Hematopoietic multipotent progenitor cell (in vitro differentiated cells): ENCODE data around the gene CHRNA4. TPM values are rescaled to one million over a fixed set of nuclear protein-coding genes. Genes with fewer than 3 reads are reported as not detected.

ENCODE experiments used
- DNase-seq, 3 donors: peaks; one replicate each; pipeline ENCODE4 v3.0.0-alpha.2; 2011 to 2015; ENCODE audit warnings: low read depth in 2 of 3, low spot score in 2 of 3
- total RNA-seq: library from RNA; depleted of rRNA; stranded (reverse); fragments of >200 nt; gene quantifications from one replicate; pipeline ENCODE4 v1.2.3, GENCODE V29; 2012

CHRNA4 gene
- total RNA-seq, 1 donor, result not detected

GRCh38 chr20:63365601-63366389 lies 4.6 kb upstream of the CHRNA4 start:
- no peak for DNase-seq

- DNase-seq, result no peak
These were observed 3.8 kb upstream of the CHRNA4 start for GRCh38 chr20:63364801-63365585.

DNA sequence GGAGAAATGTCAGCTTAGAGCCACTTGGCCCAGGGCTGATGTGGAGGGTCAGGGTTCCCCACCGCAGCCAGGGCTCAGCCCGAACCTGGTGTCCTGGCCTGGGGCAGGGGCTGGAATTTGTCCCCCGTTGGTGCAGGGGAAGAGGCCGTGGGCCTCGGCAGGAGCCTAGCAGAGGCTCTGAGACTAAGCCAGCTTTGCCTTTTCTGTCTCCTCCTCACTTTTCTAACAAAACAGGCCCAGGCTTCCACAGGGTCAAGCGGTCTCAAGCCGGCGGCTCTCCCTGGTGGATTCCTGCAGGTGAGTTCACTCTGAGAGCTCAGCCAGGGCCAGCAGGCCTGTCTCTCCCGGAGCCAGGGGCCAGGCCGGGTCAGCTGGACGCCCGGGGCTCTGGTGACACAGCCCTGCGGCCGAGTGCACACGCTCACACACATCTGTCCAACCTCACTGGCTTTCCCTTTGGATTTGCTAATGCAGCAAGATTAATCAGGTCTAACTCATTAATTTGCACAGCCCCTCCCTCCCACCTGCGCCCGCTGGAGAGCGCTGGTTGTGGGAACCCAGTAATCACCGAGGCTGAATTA lies 2.9 kb upstream of the CHRNA4 start:
- DNase-seq, result no peak

DNA sequence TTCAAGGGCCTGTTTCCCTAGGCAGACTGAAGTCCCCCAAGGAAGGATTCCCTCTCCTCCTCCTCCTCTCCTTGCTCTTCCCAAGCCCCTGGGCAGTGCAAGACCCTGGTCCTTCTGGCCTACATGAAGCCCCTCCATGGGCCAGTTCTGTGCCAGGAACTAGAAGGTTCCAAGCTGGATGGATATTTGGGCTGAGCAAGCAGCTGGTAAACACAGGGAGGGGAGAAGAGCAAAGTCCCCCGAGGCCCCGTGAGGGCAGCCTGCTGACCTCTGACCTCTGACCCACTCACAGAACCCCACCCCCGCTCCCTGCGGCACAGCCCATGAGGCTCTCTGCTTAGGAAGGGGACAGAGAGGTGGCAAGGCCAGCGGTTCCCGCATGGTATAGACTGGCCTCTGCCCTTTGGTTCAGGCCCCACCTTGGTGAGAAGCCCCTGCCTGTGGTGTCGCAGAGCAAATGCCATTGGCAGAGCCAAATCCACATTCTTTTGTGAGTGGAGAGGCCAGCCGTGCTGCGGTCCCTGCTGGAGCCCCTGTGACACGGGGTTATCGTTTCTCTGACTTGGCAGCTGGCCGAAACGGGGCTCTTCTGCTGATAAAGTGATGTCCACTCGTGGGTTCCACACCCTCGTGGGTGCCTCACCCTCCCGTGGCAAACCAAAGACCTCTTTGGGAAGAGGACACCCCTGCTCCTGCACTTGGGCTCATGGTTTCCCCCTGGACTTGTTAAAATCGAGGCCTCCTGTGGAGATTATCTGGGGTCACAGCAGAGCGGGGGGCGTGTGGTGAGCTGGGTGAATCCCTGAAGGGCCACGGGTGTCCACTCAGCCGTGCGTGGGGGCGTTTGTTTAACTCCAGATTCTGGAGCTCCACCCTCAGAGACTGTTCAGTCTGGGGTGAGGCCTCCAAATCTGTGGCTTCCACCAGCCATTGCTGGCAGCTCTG lies 2.1 kb upstream of the CHRNA4 start:
- DNase-seq, result no peak

- no peak for DNase-seq
These were observed 1.4 kb upstream of the CHRNA4 start for GRCh38 chr20:63362436-63363009.

GRCh38 chr20:63361519-63362435 lies 628 bp upstream of the CHRNA4 start:
- DNase-seq, result no peak

GRCh38 chr20:63359937-63360849 lies 956 bp downstream of the CHRNA4 start:
- DNase-seq, result no peak

GRCh38 chr20:63359164-63359934 lies 1.8 kb downstream of the CHRNA4 start:
- no peak for DNase-seq

- DNase-seq, result no peak
These were observed 2.9 kb downstream of the CHRNA4 start for GRCh38 chr20:63357921-63358905.

DNA sequence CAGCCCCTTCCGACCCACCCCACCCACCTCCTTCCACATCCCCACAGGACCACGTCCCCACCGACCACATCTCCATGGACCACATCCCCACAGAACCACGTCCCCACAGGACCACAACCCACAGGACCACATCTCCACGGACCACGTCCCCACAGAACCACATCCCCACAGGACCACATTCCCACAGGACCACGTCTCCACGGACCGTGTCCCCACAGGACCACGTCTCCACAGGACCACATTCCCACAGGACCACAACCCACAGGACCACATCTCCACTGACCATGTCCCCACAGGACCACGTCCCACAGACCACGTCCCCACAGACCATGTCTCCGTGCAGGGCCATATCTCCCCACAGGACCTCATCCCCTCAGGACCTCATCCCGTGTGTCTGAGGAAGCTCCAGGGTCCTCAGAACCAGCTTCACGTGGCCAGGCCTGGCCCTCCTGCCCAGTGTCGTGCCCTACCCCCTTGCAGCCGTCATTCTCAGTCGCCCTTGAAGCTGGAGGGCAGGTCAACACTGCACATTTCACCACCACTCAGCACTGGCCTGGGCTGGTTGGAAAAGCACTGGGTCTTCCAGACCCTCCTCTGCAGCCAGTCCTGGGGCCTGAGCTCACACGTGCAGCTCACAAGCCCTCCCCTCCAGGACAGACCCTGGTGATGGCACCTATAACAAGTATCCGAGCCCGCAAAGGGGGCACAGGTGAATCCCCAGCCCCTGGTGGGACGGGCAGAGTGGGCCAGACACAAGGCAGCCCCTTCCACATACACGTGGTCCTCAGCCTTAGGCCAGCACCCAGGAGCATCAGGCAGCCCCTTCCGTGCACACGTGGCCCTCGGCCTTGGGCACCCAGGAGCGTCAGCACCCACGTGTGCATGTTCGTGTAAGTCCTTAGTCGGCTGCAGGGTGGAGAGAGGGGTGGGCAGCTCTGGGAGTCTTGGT lies 3.9 kb downstream of the CHRNA4 start:
- DNase-seq, result no peak

DNA sequence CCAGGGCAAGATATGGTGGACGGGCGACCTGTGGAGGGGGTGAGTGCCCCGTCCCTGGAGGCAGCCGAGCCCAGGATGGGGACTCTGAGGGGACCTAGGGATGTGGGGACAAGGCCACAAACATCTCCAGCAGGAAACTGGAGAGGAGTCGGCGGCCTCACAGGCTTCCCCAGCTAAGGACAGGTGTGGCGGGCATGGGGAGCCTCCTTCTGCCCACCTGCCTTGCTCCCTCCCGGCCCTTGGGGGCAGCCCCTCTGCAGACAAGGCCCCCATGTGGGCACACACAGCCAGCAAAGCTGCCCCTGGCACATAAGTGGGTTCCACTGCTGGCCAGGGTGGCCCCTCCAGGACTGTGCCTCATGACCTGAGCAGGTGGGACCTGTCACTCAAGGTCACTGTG lies 4.6 kb downstream of the CHRNA4 start:
- DNase-seq, result no peak

GRCh38 chr20:63355781-63356295 lies 5.3 kb downstream of the CHRNA4 start:
- DNase-seq, result no peak

DNA sequence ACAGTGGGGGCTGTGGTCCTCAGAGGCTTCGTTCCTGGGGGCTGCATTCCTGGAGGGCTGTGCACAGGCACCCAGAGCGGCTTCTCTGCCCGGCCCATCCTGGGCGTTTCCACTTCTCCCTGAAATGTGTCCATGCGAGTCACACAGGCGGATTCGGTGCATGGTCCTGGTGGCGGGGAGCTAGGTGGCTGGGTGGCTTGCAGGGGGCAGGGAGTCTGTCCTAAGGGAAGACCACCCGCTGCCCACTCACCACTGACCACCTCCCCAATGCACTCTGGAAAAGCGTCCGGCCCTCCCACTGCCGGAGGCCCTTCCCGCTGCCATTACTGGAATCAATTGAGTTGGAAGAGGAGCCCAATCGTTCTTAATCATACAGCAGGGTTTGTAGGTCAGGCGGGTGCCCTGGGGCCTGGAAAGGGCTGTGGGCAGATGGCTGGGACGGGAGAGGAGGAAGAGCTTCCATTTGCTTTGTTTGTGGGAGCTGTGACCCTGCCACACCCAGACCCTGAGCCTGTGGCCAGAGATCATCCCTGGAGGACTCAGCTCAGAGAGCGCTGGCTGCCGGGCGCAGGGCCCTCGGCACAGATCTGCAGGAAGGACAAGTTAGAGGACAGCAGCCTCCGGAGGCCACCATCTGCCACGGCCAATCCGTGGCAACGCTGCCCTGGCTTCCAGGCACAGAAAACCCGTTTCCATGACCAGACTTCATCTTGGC lies 6.4 kb downstream of the CHRNA4 start:
- DNase-seq, result no peak

- no peak for DNase-seq
These were observed 8.3 kb downstream of the CHRNA4 start for GRCh38 chr20:63352811-63353221.
